Esophagus muscularis mucosa (tissue), 4 donors: ENCODE measurements around the gene MOCOS. TPM values are rescaled to one million over a fixed set of nuclear protein-coding genes. Genes with fewer than 3 reads are reported as not detected.

ENCODE experiments used
- DNase-seq: peaks from one replicate; pipeline ENCODE4 v3.0.0-alpha.2; 2017; ENCODE audit errors: extremely low spot score
- H3K27ac ChIP-seq, 4 donors: fragments of 200-600 bp; sonication (generic); replicated peaks in 1 of 4; 1 replicate in 3 of 4; 2 replicates in 1 of 4; pipeline ENCODE4 v1.5.1; 2016 to 2019; ENCODE audit warnings: mild to moderate bottlenecking in 1 of 4
- H3K27me3 ChIP-seq, 4 donors: fragments of 200-600 bp; sonication (generic); one replicate each; pipeline versions ENCODE4 v1.5.1 to v1.6.0; 2016 to 2019
- H3K36me3 ChIP-seq, 4 donors: fragments of 200-600 bp; sonication (generic); one replicate each; pipeline ENCODE4 v1.5.1; 2016 to 2019
- H3K4me1 ChIP-seq, 4 donors: fragments of 200-600 bp; sonication (generic); one replicate each; pipeline ENCODE4 v1.5.1; 2016 to 2019
- H3K4me3 ChIP-seq, 4 donors: fragments of 200-600 bp; sonication (generic); 1 replicate in 2 of 4; 2 replicates in 2 of 4; pipeline ENCODE4 v1.5.1; 2016 to 2019; ENCODE audit warnings: mild to moderate bottlenecking in 4 of 4, moderate library complexity in 1 of 4
- H3K9me3 ChIP-seq, 4 donors: fragments of 200-600 bp; sonication (generic); 1 replicate in 3 of 4; 2 replicates in 1 of 4; pipeline ENCODE4 v1.5.1; 2016 to 2019
- EP300 ChIP-seq: sonication (generic); formaldehyde crosslinking; IDR thresholded peaks from one replicate; pipeline ENCODE4 v1.6.1; 2017; ENCODE audit warnings: antibody characterized with exemption
- POLR2A ChIP-seq: fragments of 450-650 bp; IDR thresholded peaks from one replicate; pipeline ENCODE4 v1.6.1; 2017; ENCODE audit warnings: antibody characterized with exemption, moderate library complexity, mild to moderate bottlenecking, low read depth
- POLR2AphosphoS5 ChIP-seq, 2 donors: sonication (generic); formaldehyde crosslinking; IDR thresholded peaks; one replicate each; pipeline ENCODE4 v1.6.1; 2017; ENCODE audit warnings: antibody characterized with exemption in 2 of 2
- WGBS: methylation state at CpG from one replicate; pipeline ENCODE4 v1.1.5; 2018; 5-methylcytosine and 5-hydroxymethylcytosine counted together
- intact Hi-C: fragments of 100-400 bp; cut with DNase I; formaldehyde crosslinking; loops from one replicate; pipeline ENCODE4 v1.15.1; 2023
- total RNA-seq, 4 donors: library from RNA; depleted of rRNA; stranded (reverse); fragments of >200 nt; gene quantifications; one replicate each; pipeline versions ENCODE4 v1.1.0 to v1.2.1, GENCODE V29; 2016
- TF ChIP-seq, protein P1 (sequence below), 3 experiments: fragments of 200-600 bp in 2 of 3; fragments of 450-650 bp in 1 of 3; sonication (generic) in 2 of 3; IDR thresholded peaks; one replicate each; pipeline ENCODE4 v1.5.1; 2017 to 2019; ENCODE audit warnings: antibody characterized with exemption in 3 of 3, mild to moderate bottlenecking in 2 of 3, moderate library complexity in 1 of 3

Gene MOCOS
- total RNA-seq, 4 donors from 2014 or later, result 0.98 to 1.7 (median 1.4) TPM

DNA sequence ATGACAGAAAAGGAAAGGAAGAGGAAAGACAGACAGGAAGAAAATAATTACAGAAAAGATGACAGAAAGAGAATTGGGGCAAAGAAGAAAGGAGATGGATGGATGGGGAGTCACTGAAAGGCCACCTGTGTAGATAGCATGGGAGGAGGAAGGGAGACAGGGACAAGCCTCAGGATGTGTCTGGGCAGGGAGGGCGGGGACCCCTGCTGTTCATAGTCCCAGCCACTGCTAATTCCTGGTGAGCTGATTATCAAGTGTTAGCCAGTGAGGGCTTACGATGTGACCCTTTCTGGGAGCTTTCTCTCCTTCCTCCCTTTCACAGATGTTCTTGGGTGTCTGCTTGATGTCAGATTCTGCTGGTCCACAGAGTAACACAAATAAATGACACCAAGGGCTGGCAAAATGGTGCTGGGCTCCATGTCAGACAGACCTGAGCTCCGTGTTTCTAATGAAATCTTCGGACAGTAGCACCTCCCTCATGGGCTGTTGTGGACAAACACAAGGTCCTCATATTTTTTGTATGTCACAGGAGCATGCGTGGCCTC is 123.8 kb downstream of the MOCOS start:
- Histone ChIP-seq H3K27ac (no peak overlapping the region), H3K4me1 (peaks cover 0 to 25% (median 4%) of the 10 kb centered on the region in 4 donors), H3K4me3 (no peak overlapping the region), H3K27me3 (no peaks in the 10 kb centered on the region), H3K9me3 (no peaks in the 10 kb centered on the region), H3K36me3 (no peaks in the 10 kb centered on the region)
- TF ChIP-seq POLR2AphosphoS5 (IDR thresholded peaks at IDR 0.05), result no peak
- TF ChIP-seq POLR2A, result no peak
- TF ChIP-seq, protein P1, sequence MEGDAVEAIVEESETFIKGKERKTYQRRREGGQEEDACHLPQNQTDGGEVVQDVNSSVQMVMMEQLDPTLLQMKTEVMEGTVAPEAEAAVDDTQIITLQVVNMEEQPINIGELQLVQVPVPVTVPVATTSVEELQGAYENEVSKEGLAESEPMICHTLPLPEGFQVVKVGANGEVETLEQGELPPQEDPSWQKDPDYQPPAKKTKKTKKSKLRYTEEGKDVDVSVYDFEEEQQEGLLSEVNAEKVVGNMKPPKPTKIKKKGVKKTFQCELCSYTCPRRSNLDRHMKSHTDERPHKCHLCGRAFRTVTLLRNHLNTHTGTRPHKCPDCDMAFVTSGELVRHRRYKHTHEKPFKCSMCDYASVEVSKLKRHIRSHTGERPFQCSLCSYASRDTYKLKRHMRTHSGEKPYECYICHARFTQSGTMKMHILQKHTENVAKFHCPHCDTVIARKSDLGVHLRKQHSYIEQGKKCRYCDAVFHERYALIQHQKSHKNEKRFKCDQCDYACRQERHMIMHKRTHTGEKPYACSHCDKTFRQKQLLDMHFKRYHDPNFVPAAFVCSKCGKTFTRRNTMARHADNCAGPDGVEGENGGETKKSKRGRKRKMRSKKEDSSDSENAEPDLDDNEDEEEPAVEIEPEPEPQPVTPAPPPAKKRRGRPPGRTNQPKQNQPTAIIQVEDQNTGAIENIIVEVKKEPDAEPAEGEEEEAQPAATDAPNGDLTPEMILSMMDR (IDR thresholded peaks at IDR 0.05), result no peak
- TF ChIP-seq EP300, result no peak
- WGBS, result 91% methylated on average over 5 of the region's 5 CpGs
- intact Hi-C loops, result no loop called here
- DNase-seq, result no peak

DNA sequence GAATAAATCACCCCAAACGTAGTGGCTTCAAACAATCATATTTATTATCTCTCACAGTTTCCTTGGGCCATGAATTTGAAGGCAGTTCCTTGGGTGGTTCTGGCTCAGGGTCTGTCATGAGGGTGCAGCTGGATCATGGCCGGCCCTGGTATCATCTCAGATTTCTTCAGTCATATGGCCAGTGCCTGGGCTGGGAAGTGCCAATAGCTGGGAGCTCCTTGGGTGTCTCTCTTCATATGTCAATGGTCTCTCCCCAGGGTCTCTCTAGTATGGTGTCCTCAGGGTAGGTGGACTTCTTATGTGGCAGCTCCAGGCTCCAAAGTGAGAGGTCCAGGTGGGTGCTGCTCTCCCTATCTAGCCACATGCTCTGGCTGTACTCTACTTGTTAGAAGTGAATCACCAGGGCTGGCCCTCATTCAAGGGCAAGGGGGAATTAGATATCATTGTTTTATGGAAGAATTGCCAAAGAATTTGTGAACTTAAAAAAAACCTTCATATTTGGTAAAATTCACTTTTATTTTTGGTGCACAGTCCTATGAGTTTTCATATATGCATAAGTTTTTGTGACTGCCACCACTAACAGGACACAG is 125.6 kb downstream of the MOCOS start:
- Histone ChIP-seq H3K27ac (no peak overlapping the region), H3K4me3 (no peak overlapping the region), H3K36me3 (no peaks in the 10 kb centered on the region), H3K27me3 (no peaks in the 10 kb centered on the region), H3K4me1 (peaks cover 0 to 25% (median 4%) of the 10 kb centered on the region in 4 donors), H3K9me3 (peaks cover 0 to 1% (median 0%) of the 10 kb centered on the region in 4 donors)
- intact Hi-C loops, result no loop called here
- no peak for DNase-seq
- 88% methylated on average over 2 of the region's 2 CpGs for WGBS
- no peak for TF ChIP-seq POLR2AphosphoS5 (IDR thresholded peaks at IDR 0.05)

DNA sequence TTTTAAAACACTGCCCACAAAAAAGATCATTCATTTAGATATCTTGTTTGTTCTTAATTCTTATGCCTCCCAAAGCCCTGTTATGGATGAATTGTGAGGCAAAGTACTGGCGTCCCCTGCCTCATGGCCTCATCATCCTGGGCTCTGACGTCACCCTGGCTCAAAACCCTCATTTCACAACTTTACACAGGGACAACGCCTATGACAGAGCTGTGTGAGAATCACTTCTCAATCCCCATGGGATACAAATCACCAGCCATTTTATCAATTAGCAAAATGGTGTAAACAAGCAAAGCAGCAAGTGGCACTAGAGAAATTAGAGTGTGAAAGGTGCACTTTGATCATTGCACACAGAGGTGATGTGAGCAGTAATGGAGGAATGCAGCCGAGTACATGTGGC is 126.8 kb downstream of the MOCOS start:
- DNase-seq, result no peak
- H3K4me1 ChIP-seq, result peaks cover 0 to 25% (median 3%) of the 10 kb centered on the region in 4 donors
- intact Hi-C loops, result no loop called here
- no peak overlapping the region for H3K4me3 ChIP-seq
- WGBS, result 82% methylated on average over 4 of the region's 4 CpGs
- TF ChIP-seq, protein P1 (IDR thresholded peaks at IDR 0.05), result no peak
- TF ChIP-seq EP300 (no peak), POLR2AphosphoS5 (IDR thresholded peaks at IDR 0.05) (peak in 1 of 2 donors; percentile 16)
- peak overlapping the region in 1 of 4 donors; percentile 31 for H3K27ac ChIP-seq
- H3K27me3 ChIP-seq, result no peaks in the 10 kb centered on the region
- H3K36me3 ChIP-seq, result no peaks in the 10 kb centered on the region
- H3K9me3 ChIP-seq, result peaks cover 0 to 8% (median 4%) of the 10 kb centered on the region in 4 donors

DNA sequence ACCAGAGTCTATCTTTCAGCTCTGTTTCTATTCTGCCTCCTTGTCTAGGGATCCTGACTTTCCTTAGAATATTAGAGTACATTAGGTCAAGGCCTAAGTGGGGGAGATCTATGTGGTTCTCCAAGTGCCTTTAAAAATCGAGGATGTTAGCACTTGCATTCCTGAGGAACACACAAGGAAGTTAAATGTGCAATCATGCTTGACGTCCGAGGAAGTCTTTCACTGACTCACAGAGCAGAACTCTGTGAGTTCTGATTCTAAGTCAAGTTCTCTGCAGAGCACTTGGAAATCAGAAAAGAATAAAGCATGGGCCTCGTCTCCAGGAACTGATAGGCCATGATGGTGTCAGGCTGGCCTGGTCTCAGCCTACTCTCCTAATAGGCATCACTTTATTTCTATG is 127.5 kb downstream of the MOCOS start:
- DNase-seq, result no peak
- TF ChIP-seq POLR2A, result no peak
- no peak for TF ChIP-seq EP300
- TF ChIP-seq, protein P1 (IDR thresholded peaks at IDR 0.05), result no peak
- no peak for TF ChIP-seq POLR2AphosphoS5 (IDR thresholded peaks at IDR 0.05)
- peaks cover 0 to 8% (median 5%) of the 10 kb centered on the region in 4 donors for H3K9me3 ChIP-seq
- intact Hi-C loops, result no loop called here
- H3K36me3 ChIP-seq, result no peaks in the 10 kb centered on the region
- WGBS, result 47% methylated on average over 4 of the region's 4 CpGs
- H3K27me3 ChIP-seq, result no peaks in the 10 kb centered on the region
- peaks cover 0 to 22% (median under 1%) of the 10 kb centered on the region in 4 donors for H3K4me1 ChIP-seq
- H3K4me3 ChIP-seq, result no peak overlapping the region
- H3K27ac ChIP-seq, result peak overlapping the region in 2 of 4 donors; percentile 4 to 31

DNA sequence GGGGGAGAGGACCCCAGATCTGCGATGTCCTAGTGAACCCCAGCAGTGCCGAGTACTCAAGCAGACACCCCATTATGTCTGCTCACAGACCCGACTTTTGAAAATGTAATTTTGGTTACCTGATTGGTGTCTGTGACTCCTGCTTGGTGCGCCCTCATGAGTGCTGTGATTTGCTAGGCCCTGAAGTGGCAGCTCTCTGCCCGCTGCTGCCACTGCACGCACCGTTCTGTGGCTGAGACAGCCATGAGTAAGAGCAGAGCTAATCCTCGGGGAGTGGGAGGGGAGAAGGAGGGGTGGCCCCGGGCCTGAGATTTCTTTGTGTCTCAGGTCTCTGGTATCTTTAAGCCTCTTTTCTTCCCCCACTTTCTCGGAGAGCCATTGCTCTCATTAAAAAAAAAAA is 128.4 kb downstream of the MOCOS start:
- H3K36me3 ChIP-seq, result no peaks in the 10 kb centered on the region
- TF ChIP-seq, protein P1 (IDR thresholded peaks at IDR 0.05), result no peak
- TF ChIP-seq POLR2A (no peak), EP300 (no peak), POLR2AphosphoS5 (IDR thresholded peaks at IDR 0.05) (no peak)
- H3K27me3 ChIP-seq, result no peaks in the 10 kb centered on the region
- no peak overlapping the region for H3K27ac ChIP-seq
- WGBS, result 74% methylated on average over 7 of the region's 10 CpGs
- DNase-seq, result no peak
- peaks cover 0 to 18% (median 0%) of the 10 kb centered on the region in 4 donors for H3K4me1 ChIP-seq
- intact Hi-C loops, result no loop called here
- H3K9me3 ChIP-seq, result peaks cover 0 to 8% (median 5%) of the 10 kb centered on the region in 4 donors
- no peak overlapping the region for H3K4me3 ChIP-seq
